ENCODE measurements around the gene KLHDC10.

GRCh38 chr7:130032698-130033097, 37.6 kb upstream of the KLHDC10 start:
- TF ChIP-seq POLR2A (IDR thresholded peaks at IDR 0.05) = no peak
- TF ChIP-seq, protein P1, sequence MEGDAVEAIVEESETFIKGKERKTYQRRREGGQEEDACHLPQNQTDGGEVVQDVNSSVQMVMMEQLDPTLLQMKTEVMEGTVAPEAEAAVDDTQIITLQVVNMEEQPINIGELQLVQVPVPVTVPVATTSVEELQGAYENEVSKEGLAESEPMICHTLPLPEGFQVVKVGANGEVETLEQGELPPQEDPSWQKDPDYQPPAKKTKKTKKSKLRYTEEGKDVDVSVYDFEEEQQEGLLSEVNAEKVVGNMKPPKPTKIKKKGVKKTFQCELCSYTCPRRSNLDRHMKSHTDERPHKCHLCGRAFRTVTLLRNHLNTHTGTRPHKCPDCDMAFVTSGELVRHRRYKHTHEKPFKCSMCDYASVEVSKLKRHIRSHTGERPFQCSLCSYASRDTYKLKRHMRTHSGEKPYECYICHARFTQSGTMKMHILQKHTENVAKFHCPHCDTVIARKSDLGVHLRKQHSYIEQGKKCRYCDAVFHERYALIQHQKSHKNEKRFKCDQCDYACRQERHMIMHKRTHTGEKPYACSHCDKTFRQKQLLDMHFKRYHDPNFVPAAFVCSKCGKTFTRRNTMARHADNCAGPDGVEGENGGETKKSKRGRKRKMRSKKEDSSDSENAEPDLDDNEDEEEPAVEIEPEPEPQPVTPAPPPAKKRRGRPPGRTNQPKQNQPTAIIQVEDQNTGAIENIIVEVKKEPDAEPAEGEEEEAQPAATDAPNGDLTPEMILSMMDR (IDR thresholded peaks at IDR 0.05) = no peak

Data from vagina (tissue), 2 donors.